Smooth muscle cell (in vitro differentiated cells): Measurements from ENCODE around the gene ARHGDIB. TPM values are rescaled to one million over a fixed set of nuclear protein-coding genes. Genes with fewer than 3 reads are reported as not detected.

Experiments
- DNase-seq: peaks from one replicate; lab custom pipeline; 2025; ENCODE audit not compliant: unreplicated experiment; lab: John Stamatoyannopoulos, UW
- H2AFZ ChIP-seq: fragments of 200-600 bp; sonication (generic); 2 replicates; pipeline ENCODE4 v1.6.0; 2016; ENCODE audit warnings: antibody characterized with exemption, low read depth, mild to moderate bottlenecking
- H3F3A ChIP-seq: fragments of 200-600 bp; sonication (generic); 2 replicates; pipeline ENCODE4 v1.6.0; 2017; ENCODE audit warnings: antibody characterized with exemption, low read depth
- H3K27ac ChIP-seq: fragments of 200-600 bp; sonication (generic); 2 replicates; pipeline ENCODE4 v1.5.1; 2016; ENCODE audit warnings: low read depth, mild to moderate bottlenecking
- H3K27me3 ChIP-seq: fragments of 200-600 bp; sonication (generic); 2 replicates; pipeline ENCODE4 v1.6.1; 2016; ENCODE audit warnings: low read depth, mild to moderate bottlenecking
- H3K36me3 ChIP-seq: fragments of 200-600 bp; sonication (generic); 2 replicates; pipeline ENCODE4 v1.5.1; 2016; ENCODE audit warnings: low read depth
- H3K4me1 ChIP-seq: fragments of 200-600 bp; sonication (generic); 2 replicates; pipeline ENCODE4 v1.5.1; 2016; ENCODE audit warnings: low read depth
- H3K4me2 ChIP-seq: fragments of 200-600 bp; sonication (generic); 2 replicates; pipeline ENCODE4 v1.6.0; 2016; ENCODE audit warnings: mild to moderate bottlenecking
- H3K4me3 ChIP-seq: fragments of 200-600 bp; sonication (generic); 2 replicates; pipeline ENCODE4 v1.5.1; 2016; ENCODE audit warnings: mild to moderate bottlenecking
- H3K79me2 ChIP-seq: fragments of 200-600 bp; sonication (generic); 2 replicates; pipeline ENCODE4 v1.6.0; 2016; ENCODE audit warnings: low read depth, mild to moderate bottlenecking
- H3K9ac ChIP-seq: fragments of 200-600 bp; sonication (generic); 2 replicates; pipeline ENCODE4 v1.6.0; 2016; ENCODE audit warnings: low read depth
- H3K9me3 ChIP-seq: fragments of 200-600 bp; sonication (generic); replicated peaks from 2 replicates; pipeline ENCODE4 v1.5.1; 2016; ENCODE audit warnings: low read depth
- H4K20me1 ChIP-seq: fragments of 200-600 bp; sonication (generic); 2 replicates; pipeline ENCODE4 v1.6.0; 2016; ENCODE audit warnings: low read depth
- WGBS: methylation state at CpG from one replicate; pipeline ENCODE4 v1.1.7; 2016; ENCODE audit warnings: low lambda C conversion rate; 5-methylcytosine and 5-hydroxymethylcytosine counted together
- polyA plus RNA-seq: library from polyadenylated mRNA; unstranded; fragments of >200 nt; fragmentation: Nextera tagmentation; extraction: Ambion mirVana; gene quantifications from 2 replicates; pipeline ENCODE4 v1.2.1, GENCODE V29; 2016
- total RNA-seq: library from RNA; depleted of rRNA; stranded (reverse); fragments of >200 nt; gene quantifications from 2 replicates; pipeline ENCODE4 v1.2.3, GENCODE V29; 2014
- TF ChIP-seq, protein P1 (sequence below): fragments of 200-600 bp; sonication (generic); IDR thresholded peaks from 2 replicates; pipeline ENCODE4 v1.5.1; 2017; ENCODE audit warnings: borderline replicate concordance, mild to moderate bottlenecking, antibody characterized with exemption; ENCODE audit not compliant: insufficient read depth, poor library complexity, severe bottlenecking

Gene ARHGDIB
- total and polyA plus RNA-seq, 2 experiments from 2014 or later: 35.8 to 36.4 TPM

DNA sequence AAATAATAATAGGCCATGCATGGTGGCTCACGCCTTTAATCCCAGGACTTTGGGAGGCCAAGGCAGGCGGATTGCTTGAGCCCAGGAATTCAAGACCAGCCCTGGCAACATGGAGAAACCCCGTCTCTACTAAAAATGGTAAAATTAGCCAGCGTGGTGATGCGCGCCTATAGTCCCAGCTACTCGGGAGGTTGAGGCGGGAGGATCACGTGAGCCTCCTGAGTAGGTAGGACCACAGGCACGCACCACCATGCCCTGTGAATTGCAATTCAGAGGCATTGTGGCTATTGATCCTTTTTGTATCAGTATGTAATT is 2.3 kb downstream of the ARHGDIB start:
- no peaks in the 10 kb centered on the region for H3F3A ChIP-seq
- no peak for DNase-seq
- H3K9ac ChIP-seq: no peak overlapping the region
- TF ChIP-seq, protein P1, sequence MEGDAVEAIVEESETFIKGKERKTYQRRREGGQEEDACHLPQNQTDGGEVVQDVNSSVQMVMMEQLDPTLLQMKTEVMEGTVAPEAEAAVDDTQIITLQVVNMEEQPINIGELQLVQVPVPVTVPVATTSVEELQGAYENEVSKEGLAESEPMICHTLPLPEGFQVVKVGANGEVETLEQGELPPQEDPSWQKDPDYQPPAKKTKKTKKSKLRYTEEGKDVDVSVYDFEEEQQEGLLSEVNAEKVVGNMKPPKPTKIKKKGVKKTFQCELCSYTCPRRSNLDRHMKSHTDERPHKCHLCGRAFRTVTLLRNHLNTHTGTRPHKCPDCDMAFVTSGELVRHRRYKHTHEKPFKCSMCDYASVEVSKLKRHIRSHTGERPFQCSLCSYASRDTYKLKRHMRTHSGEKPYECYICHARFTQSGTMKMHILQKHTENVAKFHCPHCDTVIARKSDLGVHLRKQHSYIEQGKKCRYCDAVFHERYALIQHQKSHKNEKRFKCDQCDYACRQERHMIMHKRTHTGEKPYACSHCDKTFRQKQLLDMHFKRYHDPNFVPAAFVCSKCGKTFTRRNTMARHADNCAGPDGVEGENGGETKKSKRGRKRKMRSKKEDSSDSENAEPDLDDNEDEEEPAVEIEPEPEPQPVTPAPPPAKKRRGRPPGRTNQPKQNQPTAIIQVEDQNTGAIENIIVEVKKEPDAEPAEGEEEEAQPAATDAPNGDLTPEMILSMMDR: no peak
- H3K9me3 ChIP-seq: no peaks in the 10 kb centered on the region
- H3K36me3 ChIP-seq: no peaks in the 10 kb centered on the region
- peak overlapping the region; percentile 78 for H3K27ac ChIP-seq
- H3K4me3 ChIP-seq: no peak overlapping the region
- no peaks in the 10 kb centered on the region for H3K27me3 ChIP-seq
- H3K79me2 ChIP-seq: no peaks in the 10 kb centered on the region
- H3K4me2 ChIP-seq: no peak overlapping the region
- no peak overlapping the region for H2AFZ ChIP-seq
- WGBS: 96% methylated on average over 10 of the region's 10 CpGs
- H4K20me1 ChIP-seq: no peaks in the 10 kb centered on the region
- H3K4me1 ChIP-seq: peaks cover 3% of the 10 kb centered on the region

DNA sequence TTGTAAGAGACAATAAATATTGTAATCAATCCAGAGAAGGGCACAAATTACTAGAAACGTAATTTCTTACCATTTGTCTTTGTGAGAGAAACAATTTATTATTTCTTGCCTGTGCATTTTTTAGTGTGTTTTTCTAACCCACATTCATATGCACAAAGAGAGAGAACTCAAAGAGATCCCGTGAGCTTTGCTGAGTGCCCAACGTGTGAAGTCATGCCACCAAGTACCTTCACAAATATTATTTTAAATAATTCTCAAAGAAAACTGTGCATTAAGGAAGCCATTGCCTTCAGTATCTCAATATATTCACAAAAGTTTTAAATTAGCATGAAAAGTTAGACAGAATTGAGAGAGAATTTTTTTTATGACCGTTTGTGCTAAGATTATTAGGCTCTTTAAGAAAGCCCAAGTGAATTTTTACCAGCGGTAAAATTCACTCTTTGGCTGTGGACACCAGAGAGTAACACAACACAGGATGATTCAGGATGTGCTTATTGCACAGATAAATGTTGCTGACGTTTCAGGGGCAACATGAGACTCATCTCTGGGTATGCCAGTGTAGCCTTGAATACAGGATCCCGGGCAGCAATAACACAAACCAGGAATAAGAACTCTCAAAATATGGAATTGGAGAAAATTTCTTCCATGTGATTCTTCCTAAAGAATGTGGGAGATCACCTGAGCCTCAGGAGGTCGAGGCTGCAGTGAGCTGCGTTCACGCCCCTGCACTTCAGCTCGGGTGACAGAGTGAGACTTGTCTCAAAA is 2.9 kb downstream of the ARHGDIB start:
- TF ChIP-seq, protein P1: no peak
- DNase-seq: no peak
- Histone ChIP-seq H3K79me2 (no peaks in the 10 kb centered on the region), H3K27me3 (no peaks in the 10 kb centered on the region), H3K4me3 (no peak overlapping the region), H3K9me3 (no peaks in the 10 kb centered on the region), H3K4me1 (peaks cover 3% of the 10 kb centered on the region), H3K36me3 (no peaks in the 10 kb centered on the region), H2AFZ (peak overlapping the region; percentile 96), H3K4me2 (no peak overlapping the region), H4K20me1 (no peaks in the 10 kb centered on the region), H3K9ac (peak overlapping the region; percentile 13), H3F3A (no peaks in the 10 kb centered on the region), H3K27ac (peak overlapping the region; percentile 78)
- 73% methylated on average over 11 of the region's 11 CpGs for WGBS

DNA sequence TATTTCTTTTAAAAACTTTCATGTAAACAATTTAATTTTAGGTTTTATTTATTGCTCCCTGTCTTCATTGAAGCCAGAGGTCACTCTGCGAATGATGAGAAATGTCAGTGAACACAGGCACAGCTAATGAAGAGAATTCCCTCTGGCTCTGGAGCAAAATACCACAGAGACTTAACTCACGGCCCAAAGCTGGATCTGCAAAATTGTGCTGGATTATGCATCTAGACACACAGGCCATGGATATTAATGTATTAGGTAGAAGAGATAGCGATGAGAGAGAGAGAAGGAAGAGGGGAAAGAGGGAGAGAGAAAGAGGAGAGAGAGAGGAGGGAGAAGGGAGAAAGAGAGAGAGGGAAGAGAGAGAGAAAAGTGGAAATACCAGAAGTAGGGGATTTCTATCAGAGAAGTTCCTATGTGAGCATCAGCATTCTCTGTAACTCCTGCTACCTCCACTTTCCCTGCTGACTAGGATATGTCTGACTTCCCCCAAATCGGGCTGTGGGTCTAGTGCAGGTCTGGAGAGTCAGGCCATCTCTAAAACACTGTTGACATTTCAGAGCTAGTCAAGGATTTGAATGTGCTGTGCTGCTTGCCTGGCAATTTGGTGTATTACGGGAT is 3.7 kb downstream of the ARHGDIB start:
- Histone ChIP-seq H3K9ac (peak overlapping the region; percentile 13), H3K27me3 (no peaks in the 10 kb centered on the region), H3K79me2 (no peaks in the 10 kb centered on the region), H3K27ac (peak overlapping the region; percentile 78), H3K36me3 (no peaks in the 10 kb centered on the region), H3K4me2 (peak overlapping the region; percentile 65), H2AFZ (peak overlapping the region; percentile 96), H3K9me3 (no peaks in the 10 kb centered on the region), H3K4me3 (no peak overlapping the region), H3F3A (no peaks in the 10 kb centered on the region), H3K4me1 (peaks cover 3% of the 10 kb centered on the region), H4K20me1 (no peaks in the 10 kb centered on the region)
- TF ChIP-seq, protein P1: no peak
- WGBS: 38% methylated on average over 5 of the region's 5 CpGs
- no peak for DNase-seq
